PC-9 (cell line): ENCODE data around the gene ANO1. TPM values are rescaled to one million over a fixed set of nuclear protein-coding genes. Genes with fewer than 3 reads are reported as not detected.

Experiments
- BruUV-seq: library from RNA; stranded (reverse); fragments of 400-500 nt; replicated peaks from 2 replicates; lab custom pipeline; 2021; lab: Mats Ljungman, UMichigan
- CTCF ChIA-PET: fragments of 300-600 bp; sonication (Branson Sonifier 250); formaldehyde crosslinking; loops from one replicate; lab custom pipeline; 2022; ENCODE audit warnings: antibody characterized with exemption; lab: Charles Lee
- POLR2A ChIA-PET: fragments of 300-600 bp; sonication (Branson Sonifier 250); formaldehyde crosslinking; loops from one replicate; lab custom pipeline; 2022; ENCODE audit warnings: antibody characterized with exemption; ENCODE audit not compliant: unreplicated experiment; lab: Charles Lee
- DNase-seq, 2 experiments: peaks; one replicate each; pipeline versions ENCODE4 v3.0.0 to v3.0.0-alpha.2; 2015 to 2022; ENCODE audit warnings: mixed read lengths in 1 of 2
- H2AFZ ChIP-seq: fragments of 200-600 bp; sonication (generic); 2 replicates; pipeline ENCODE4 v1.8.1; 2017; ENCODE audit warnings: antibody characterized with exemption
- H3F3A ChIP-seq: fragments of 200-600 bp; sonication (generic); 2 replicates; pipeline ENCODE4 v1.8.1; 2017; ENCODE audit warnings: antibody characterized with exemption, mild to moderate bottlenecking, low read depth; ENCODE audit not compliant: insufficient read depth
- H3K27ac ChIP-seq: fragments of 200-600 bp; sonication (generic); 2 replicates; pipeline ENCODE4 v1.6.1; 2016; ENCODE audit warnings: mixed run types
- H3K27me3 ChIP-seq: fragments of 200-600 bp; sonication (generic); 2 replicates; pipeline ENCODE4 v1.6.1; 2016; ENCODE audit warnings: low read depth, mixed run types; ENCODE audit not compliant: insufficient read depth
- H3K36me3 ChIP-seq: fragments of 200-600 bp; sonication (generic); 2 replicates; pipeline ENCODE4 v1.6.1; 2016; ENCODE audit warnings: low read depth, mixed run types
- H3K4me1 ChIP-seq: fragments of 200-600 bp; sonication (generic); replicated peaks from 2 replicates; pipeline ENCODE4 v1.6.1; 2016; ENCODE audit warnings: mixed run types; ENCODE audit not compliant: insufficient read depth
- H3K4me2 ChIP-seq: fragments of 200-600 bp; sonication (generic); 2 replicates; pipeline ENCODE4 v1.6.1; 2017; ENCODE audit warnings: mixed run types
- H3K4me3 ChIP-seq: fragments of 200-600 bp; sonication (generic); 2 replicates; pipeline ENCODE4 v1.6.1; 2016; ENCODE audit warnings: mixed run types
- H3K79me2 ChIP-seq: fragments of 200-600 bp; sonication (generic); 2 replicates; pipeline ENCODE4 v1.6.1; 2017; ENCODE audit warnings: low read depth, mixed run types
- H3K9me2 ChIP-seq: fragments of 200-600 bp; sonication (generic); 2 replicates; pipeline ENCODE4 v1.8.1; 2017; ENCODE audit warnings: mild to moderate bottlenecking; ENCODE audit not compliant: insufficient read depth
- H3K9me3 ChIP-seq: fragments of 200-600 bp; sonication (generic); 2 replicates; pipeline ENCODE4 v1.8.1; 2016; ENCODE audit warnings: low read depth; ENCODE audit not compliant: insufficient read depth
- H4K20me1 ChIP-seq: fragments of 200-600 bp; sonication (generic); 2 replicates; pipeline ENCODE4 v1.8.1; 2017; ENCODE audit not compliant: insufficient read depth
- EZH2 ChIP-seq: fragments of 200-600 bp; sonication (generic); IDR thresholded peaks from 2 replicates; pipeline ENCODE4 v1.8.0; 2017; ENCODE audit warnings: antibody characterized with exemption, low read depth
- intact Hi-C: fragments of 100-400 bp; cut with micrococcal nuclease; formaldehyde crosslinking; loops from one replicate; pipeline ENCODE4 v1.10.0; 2022; ENCODE audit not compliant: unreplicated experiment
- total RNA-seq: library from RNA; stranded (reverse); gene quantifications from 2 replicates; pipeline ENCODE4 v1.2.3, GENCODE V29; 2021
- TF ChIP-seq, protein P1 (sequence below): fragments of 200-600 bp; sonication (generic); conservative IDR thresholded peaks from 2 replicates; pipeline ENCODE4 v1.6.1; 2017; ENCODE audit warnings: mixed run types, antibody characterized with exemption, mild to moderate bottlenecking, moderate library complexity

ANO1 gene
- total RNA-seq, 1 experiment from 2014 or later: 107 TPM

DNA sequence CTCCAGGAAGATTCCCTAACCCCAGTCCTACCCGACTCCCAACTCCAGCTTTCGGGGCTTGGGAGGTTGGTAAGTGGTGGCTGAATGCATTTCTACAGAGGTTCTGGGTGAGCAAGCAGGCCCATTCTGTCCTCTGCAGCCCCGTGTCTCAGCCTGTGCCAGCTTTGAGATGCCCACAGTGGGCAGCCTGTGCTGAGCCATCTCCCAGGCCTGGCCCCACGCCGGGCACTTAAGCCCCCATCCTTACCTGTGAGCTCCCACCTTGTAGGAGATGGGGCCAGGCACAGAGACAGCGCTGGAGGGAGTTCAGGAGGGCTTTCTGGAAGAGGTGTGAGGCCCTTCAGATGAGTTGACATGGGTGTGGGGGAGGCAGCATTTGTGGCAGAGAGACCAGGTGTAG, 54.5 kb downstream of the ANO1 start:
- Histone ChIP-seq H3K9me2 (no peaks in the 10 kb centered on the region), H3K4me2 (no peak overlapping the region), H3K4me3 (no peak overlapping the region), H3K79me2 (0 out of 2 replicates have a peak, but pooled peaks cover 7% of the 10 kb centered on the region), H3F3A (peaks cover 69% of the 10 kb centered on the region), H2AFZ (no peak overlapping the region), H3K27ac (no peak overlapping the region), H3K9me3 (no peaks in the 10 kb centered on the region), H3K27me3 (no peaks in the 10 kb centered on the region), H3K4me1 (peaks cover 11% of the 10 kb centered on the region), H4K20me1 (peaks cover 42% of the 10 kb centered on the region), H3K36me3 (peaks cover 66% of the 10 kb centered on the region)
- DNase-seq: no peak
- ChIA-PET POLR2A (no interaction called here), CTCF (no interaction called here)
- intact Hi-C loops: no loop called here
- TF ChIP-seq, protein P1, sequence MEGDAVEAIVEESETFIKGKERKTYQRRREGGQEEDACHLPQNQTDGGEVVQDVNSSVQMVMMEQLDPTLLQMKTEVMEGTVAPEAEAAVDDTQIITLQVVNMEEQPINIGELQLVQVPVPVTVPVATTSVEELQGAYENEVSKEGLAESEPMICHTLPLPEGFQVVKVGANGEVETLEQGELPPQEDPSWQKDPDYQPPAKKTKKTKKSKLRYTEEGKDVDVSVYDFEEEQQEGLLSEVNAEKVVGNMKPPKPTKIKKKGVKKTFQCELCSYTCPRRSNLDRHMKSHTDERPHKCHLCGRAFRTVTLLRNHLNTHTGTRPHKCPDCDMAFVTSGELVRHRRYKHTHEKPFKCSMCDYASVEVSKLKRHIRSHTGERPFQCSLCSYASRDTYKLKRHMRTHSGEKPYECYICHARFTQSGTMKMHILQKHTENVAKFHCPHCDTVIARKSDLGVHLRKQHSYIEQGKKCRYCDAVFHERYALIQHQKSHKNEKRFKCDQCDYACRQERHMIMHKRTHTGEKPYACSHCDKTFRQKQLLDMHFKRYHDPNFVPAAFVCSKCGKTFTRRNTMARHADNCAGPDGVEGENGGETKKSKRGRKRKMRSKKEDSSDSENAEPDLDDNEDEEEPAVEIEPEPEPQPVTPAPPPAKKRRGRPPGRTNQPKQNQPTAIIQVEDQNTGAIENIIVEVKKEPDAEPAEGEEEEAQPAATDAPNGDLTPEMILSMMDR: no peak
- no peak for TF ChIP-seq EZH2
- no TSS peak for BruUV-seq

DNA sequence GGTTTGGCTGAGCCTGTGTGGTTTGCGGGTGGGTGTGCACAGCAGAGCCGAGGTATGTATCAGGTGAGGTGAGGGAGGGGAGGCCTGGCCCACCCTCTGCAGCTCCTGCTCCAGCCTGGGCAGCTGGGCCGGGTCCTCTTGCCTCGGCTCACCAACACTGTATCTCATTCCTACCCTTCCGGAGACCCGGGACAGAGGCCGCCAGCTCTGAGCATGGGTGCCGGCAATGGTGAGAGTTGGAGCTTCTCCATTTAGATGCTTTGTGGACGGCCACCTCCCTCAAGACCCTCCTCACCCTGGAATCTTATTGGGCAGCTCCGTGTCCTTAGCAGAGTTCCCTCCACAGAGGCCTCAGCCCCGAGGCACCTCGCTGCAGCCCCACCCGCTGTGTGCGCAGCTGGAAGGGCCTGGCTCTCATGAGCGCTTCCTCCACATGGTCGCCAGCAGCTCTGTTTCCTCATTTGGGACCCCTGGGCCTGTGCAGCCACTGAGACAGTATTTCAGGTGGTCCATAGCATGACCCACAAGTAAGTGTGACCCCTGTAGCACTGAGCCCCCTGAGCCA, 55.7 kb downstream of the ANO1 start:
- BruUV-seq: no TSS peak

DNA sequence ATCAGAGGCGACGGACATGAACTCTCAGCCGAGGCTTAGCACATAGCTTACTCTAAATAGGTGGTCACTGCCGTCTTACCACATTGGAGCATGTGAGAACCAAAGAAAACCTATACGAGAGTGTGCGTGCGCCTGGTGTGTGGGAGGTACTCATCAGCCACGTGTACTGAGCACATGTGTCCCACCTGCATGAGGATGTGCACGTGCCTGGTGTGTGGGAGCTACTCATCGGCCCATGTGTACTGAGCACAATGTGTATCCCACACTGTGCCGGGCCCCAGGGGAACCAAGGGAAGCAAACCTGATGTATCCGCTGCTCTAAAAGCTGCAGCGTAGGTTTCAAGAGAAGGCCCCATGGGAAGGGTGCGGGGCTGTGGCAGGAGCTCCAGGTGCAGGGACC, 56.4 kb downstream of the ANO1 start:
- Histone ChIP-seq H3K27me3 (no peaks in the 10 kb centered on the region), H3K27ac (no peak overlapping the region), H3K36me3 (peaks cover 60% of the 10 kb centered on the region), H3K4me1 (peaks cover 11% of the 10 kb centered on the region), H3K4me3 (no peak overlapping the region), H2AFZ (no peak overlapping the region), H4K20me1 (peaks cover 27% of the 10 kb centered on the region), H3K4me2 (no peak overlapping the region), H3F3A (peaks cover 70% of the 10 kb centered on the region), H3K9me2 (no peaks in the 10 kb centered on the region), H3K79me2 (0 out of 2 replicates have a peak, but pooled peaks cover 7% of the 10 kb centered on the region), H3K9me3 (no peaks in the 10 kb centered on the region)
- BruUV-seq: no TSS peak
- CTCF ChIA-PET: no interaction called here
- POLR2A ChIA-PET: no interaction called here
- intact Hi-C loops: no loop called here
- no peak for TF ChIP-seq EZH2
- TF ChIP-seq, protein P1: no peak
- no peak for DNase-seq

More for the DNA sequence above, 55.7 kb downstream of the ANO1 start:
- H3K9me3 ChIP-seq: no peaks in the 10 kb centered on the region
- no peak overlapping the region for H2AFZ ChIP-seq
- peaks cover 30% of the 10 kb centered on the region for H4K20me1 ChIP-seq
- peaks cover 63% of the 10 kb centered on the region for H3K36me3 ChIP-seq
- 0 out of 2 replicates have a peak, but pooled peaks cover 7% of the 10 kb centered on the region for H3K79me2 ChIP-seq
- intact Hi-C loops: no loop called here
- H3K27ac ChIP-seq: no peak overlapping the region
- DNase-seq: no peak
- no peak overlapping the region for H3K4me2 ChIP-seq
- ChIA-PET CTCF (no interaction called here), POLR2A (interaction anchor here (0.6 kb wide), 1 partner anchor 111 kb away, joined by 4 read pairs; no protein-coding TSS in a partner anchor)
- H3K27me3 ChIP-seq: no peaks in the 10 kb centered on the region
- H3K9me2 ChIP-seq: no peaks in the 10 kb centered on the region
- peaks cover 70% of the 10 kb centered on the region for H3F3A ChIP-seq
- H3K4me1 ChIP-seq: peaks cover 5% of the 10 kb centered on the region; the same call in 1 of the 2 replicates
- no peak for TF ChIP-seq EZH2
- TF ChIP-seq, protein P1: no peak
- H3K4me3 ChIP-seq: no peak overlapping the region
